ENCODE data around the gene SPATA1. TPM values are rescaled to one million over a fixed set of nuclear protein-coding genes. Genes with fewer than 3 reads are reported as not detected.

The SPATA1 gene, protein sequence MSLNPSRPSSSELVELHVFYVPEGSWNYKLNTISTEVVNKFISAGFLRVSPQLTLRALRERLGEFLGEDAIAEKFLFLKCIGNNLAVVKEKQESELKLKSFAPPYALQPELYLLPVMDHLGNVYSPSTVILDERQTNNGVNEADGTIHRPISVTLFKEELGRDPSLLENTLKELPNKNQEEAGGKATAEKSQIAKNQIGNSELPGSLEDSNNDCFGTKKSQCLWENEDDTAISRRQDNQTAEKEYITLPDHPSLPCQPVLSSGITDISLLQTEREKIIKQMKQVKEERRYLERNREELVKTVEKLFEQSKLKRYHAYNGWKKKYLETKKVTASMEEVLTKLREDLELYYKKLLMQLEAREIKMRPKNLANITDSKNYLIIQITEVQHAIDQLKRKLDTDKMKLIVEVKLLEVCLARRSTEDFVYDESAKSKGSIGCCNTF
- total RNA-seq, result 0.85 TPM in 1 of 2 replicates, not detected in the other

DNA sequence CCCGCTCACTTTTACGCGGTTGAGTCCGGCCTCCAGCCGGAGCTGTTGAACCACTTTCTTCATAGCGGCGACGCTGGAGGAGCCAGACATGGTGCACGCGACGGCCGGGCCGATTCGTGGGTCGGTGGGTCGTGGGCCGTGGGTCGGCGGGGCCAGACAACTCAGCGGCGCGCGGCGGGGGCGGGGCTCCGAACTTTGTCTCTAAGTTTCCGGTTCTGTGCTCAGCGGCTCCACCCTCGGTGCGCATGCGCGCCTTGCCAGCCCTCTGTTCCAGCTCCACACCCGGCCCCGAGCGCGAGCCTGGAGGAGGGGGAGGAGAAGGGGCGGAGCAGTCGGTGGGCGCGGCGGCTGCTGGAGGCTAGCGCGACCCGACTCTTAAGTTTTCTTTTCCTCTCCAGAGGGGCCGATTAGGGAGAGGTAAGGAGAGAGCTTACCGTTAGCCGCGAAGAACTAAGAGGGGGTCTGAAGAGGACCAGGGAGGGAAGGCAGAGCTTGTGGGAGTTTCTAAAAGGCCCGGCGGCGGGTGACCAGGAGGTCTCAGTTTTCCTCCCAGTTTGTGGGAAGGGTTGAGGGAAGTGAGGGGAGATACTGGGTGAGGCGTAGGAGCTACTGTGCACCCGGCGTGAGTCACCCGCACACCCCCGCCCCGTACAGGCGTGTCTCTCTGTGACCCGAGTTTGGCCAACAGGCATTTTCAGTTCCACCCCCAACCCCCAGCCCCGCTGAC, at the start of gene SPATA1, which contains the start of gene GNG5:
TSS of gene SPATA1 (plus strand) at position 385 of the 727 bp plus-strand sequence. CDS start 9,974 bp downstream, outside the sequence.
TSS of gene GNG5 (minus strand) at position 580 of the 727 bp plus-strand sequence. CDS start at position 90, 490 bp downstream.

DNA sequence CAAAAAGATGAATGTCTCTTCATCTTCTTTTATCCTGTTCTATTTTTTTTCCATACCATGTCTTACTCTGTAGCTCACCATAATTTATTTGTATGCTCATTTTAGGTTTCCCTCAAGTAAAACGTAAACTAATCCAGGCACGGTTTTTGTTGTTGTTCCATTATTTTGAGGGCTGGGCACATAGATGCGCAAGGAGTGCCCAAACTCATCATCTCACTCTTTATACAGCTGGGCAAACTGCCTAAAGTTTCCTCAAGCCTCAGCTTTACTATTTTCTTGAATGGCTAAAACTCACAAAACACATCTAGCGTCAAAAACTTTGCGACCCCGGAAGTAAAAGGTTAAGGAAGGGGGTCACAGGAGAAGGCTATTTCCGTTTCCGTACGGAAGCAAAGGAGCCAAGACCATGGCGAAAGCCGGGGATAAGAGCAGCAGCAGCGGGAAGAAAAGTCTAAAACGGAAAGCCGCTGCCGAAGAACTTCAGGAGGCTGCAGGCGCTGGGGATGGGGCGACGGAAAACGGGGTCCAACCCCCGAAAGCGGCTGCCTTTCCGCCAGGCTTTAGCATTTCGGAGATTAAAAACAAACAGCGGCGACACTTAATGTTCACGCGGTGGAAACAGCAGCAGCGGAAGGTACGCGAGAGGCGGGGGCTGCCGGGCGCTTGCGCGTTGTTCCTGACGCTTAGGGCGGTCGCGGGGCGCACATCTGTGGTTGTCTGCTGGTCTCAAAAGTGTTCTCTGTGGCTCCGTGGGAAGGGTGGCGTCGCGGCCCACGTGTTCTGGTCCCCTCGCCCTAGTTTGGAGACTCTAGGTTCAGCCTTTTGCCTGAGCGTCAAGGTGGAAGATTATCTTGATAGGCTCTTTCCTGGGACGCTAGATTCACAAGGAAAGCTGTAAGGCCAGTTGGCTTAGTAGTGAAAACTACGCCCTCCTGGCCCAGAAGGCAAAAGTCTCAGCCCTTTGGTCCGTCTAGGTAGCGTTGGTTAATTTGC, 27.0 kb upstream of the SPATA1 start, which contains the start of gene RPF1:
TSS of gene RPF1 (plus strand) at position 391 of the 993 bp plus-strand sequence. CDS start at position 407, 16 bp downstream.

DNA sequence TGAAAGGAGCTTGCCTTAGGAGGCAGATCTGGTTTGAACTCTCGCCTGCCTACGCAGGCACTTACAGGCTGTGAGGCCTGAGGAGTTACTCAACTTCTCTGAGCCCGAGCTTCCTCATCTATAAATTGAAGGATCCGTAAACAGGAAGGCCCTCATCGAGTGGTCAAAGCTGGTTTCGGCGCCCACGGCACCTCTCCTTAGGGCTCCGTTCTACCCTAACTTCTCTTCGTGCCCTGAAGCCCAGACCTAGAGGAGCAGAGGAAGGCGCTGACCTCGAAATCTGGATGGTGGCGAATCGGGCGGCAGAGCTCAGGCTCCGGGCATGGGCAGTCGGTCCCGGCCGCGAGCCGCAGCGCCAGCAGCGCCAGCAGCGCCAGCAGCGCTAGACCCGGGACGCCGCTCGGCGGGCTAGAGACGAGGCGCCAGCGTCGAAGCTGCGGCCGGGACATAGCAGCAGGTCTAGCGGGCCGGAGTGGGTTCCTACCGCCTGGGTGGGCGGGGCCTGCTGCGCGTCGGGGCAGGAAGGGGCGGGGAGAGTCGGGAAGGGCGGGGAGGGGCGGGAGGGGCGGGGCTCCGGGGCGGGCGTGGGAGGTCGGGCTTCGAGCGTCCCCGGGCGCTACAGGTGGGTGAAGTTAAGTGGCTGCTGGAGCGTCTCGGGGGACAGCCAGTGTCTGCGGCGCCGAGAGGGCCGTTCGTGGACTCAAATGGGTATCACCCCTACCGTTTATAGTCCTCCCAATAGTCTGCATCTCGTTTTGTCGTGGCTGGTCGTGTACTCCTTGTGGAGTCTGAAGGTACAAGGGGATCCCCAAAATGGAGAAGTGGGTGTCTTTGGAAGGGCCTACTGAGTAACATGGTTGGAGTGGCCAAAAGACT, 68.0 kb downstream of the SPATA1 start, which contains the start of gene CTBS:
TSS of gene CTBS (minus strand) at position 474 of the 876 bp plus-strand sequence. CDS start at position 449, 25 bp downstream.

Other genes with a start within 250 kb of the SPATA1 start
- gene SAMD13, start 204.7 kb upstream of the SPATA1 start, total RNA-seq, result 1.2 and 1.8 TPM in 2 replicates
- 0.23 TPM in 1 of 2 replicates, not detected in the other for gene DNASE2B, start 107.9 kb upstream of the SPATA1 start, total RNA-seq
- 20.9 and 25.9 TPM in 2 replicates for gene RPF1, start 27.1 kb upstream of the SPATA1 start, total RNA-seq
- 83.5 and 118 TPM in 2 replicates for gene GNG5, start 195 bp downstream of the SPATA1 start, total RNA-seq
- gene CTBS, start 68.1 kb downstream of the SPATA1 start, total RNA-seq, result 10.2 and 11.1 TPM in 2 replicates
- gene SSX2IP, start 184.1 kb downstream of the SPATA1 start, total RNA-seq, result 5.6 and 7.1 TPM in 2 replicates

Measured in pericardium fibroblast (primary cell).